ENCODE measurements around the gene TNIK. TPM values are rescaled to one million over a fixed set of nuclear protein-coding genes. Genes with fewer than 3 reads are reported as not detected.
"Not testable (repeated sequence)": the region's sequence is repeated elsewhere in the genome, so short reads cannot be mapped to it uniquely, and the experiment has no call there.

Gene TNIK
- total RNA-seq, 6 experiments from 2014 or later = 10.6 to 17.2 (median 11.8) TPM

- no peak overlapping the region for H3K27ac Mint-ChIP-seq
- no peaks in the 10 kb centered on the region for H3K36me3 Mint-ChIP-seq (ENCODE audit: low read depth)
- DNase-seq = no peak
- H3K9me3 Mint-ChIP-seq = no peaks in the 10 kb centered on the region
- peaks cover 34% of the 10 kb centered on the region for H3K4me1 Mint-ChIP-seq (ENCODE audit: low read depth)
- TF ChIP-seq, protein P1, sequence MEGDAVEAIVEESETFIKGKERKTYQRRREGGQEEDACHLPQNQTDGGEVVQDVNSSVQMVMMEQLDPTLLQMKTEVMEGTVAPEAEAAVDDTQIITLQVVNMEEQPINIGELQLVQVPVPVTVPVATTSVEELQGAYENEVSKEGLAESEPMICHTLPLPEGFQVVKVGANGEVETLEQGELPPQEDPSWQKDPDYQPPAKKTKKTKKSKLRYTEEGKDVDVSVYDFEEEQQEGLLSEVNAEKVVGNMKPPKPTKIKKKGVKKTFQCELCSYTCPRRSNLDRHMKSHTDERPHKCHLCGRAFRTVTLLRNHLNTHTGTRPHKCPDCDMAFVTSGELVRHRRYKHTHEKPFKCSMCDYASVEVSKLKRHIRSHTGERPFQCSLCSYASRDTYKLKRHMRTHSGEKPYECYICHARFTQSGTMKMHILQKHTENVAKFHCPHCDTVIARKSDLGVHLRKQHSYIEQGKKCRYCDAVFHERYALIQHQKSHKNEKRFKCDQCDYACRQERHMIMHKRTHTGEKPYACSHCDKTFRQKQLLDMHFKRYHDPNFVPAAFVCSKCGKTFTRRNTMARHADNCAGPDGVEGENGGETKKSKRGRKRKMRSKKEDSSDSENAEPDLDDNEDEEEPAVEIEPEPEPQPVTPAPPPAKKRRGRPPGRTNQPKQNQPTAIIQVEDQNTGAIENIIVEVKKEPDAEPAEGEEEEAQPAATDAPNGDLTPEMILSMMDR (IDR thresholded peaks at IDR 0.05) = no peak
- H3K4me3 Mint-ChIP-seq = no peak overlapping the region
- no peaks in the 10 kb centered on the region; the same call in 1 of the 2 replicates for H3K27me3 Mint-ChIP-seq (ENCODE audit: insufficient read depth)
Measured at GRCh38 chr3:171290680-171291079, 169.5 kb downstream of the TNIK start.

GRCh38 chr3:171289291-171289690, 170.9 kb downstream of the TNIK start:
- peak; percentile 22 for DNase-seq
- Mint-ChIP-seq H3K36me3 (ENCODE audit: low read depth) (no peaks in the 10 kb centered on the region), H3K4me1 (ENCODE audit: low read depth) (peaks cover 44% of the 10 kb centered on the region), H3K27ac (no peak overlapping the region), H3K9me3 (no peaks in the 10 kb centered on the region), H3K4me3 (no peak overlapping the region), H3K27me3 (ENCODE audit: insufficient read depth) (no peaks in the 10 kb centered on the region; the same call in 1 of the 2 replicates)
- TF ChIP-seq, protein P1 (IDR thresholded peaks at IDR 0.05) = no peak

- H3K4me3 Mint-ChIP-seq; DNase-seq; H3K9me3 Mint-ChIP-seq; H3K27ac Mint-ChIP-seq; H3K27me3 Mint-ChIP-seq (ENCODE audit: insufficient read depth); H3K36me3 Mint-ChIP-seq (ENCODE audit: low read depth): not testable (repeated sequence)
- H3K4me1 Mint-ChIP-seq (ENCODE audit: low read depth) = peaks cover 59% of the 10 kb centered on the region
Measured at GRCh38 chr3:171287761-171288160, 172.4 kb downstream of the TNIK start.

DNA sequence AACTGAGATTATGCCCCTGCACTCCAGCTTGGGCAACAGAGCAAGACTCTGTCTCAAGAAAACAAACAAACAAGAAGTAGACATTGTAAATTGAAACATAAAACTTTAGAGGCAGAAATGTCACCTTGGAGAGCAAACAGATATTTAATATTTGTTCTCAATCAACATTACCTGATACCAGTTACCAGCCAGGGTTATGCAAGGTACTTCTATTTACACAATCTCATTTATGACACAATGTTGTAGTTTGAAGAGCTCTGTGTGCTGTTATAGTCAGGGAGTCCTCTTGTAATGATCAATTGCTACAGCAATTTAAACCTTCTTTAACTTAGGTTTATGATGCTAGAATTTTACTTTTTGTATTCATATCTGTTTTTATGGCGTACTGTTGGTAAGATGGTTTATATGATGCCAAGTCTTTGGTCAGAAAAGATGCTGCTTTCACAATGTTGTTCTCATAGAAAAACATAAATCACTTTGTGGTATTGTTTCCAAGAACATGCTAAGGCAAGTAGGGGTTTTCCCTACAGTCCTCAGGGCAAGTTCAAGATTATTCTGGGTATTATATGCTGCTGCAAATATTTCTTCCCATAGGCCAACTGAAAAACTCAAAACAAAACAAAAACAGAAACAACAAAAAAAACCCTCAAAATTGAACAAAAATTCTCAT, 173.5 kb downstream of the TNIK start:
- TF ChIP-seq, protein P1 (IDR thresholded peaks at IDR 0.05) = no peak
- peaks cover 67% of the 10 kb centered on the region for H3K4me1 Mint-ChIP-seq (ENCODE audit: low read depth)
- no peak for DNase-seq
- H3K27me3 Mint-ChIP-seq (ENCODE audit: insufficient read depth) = no peaks in the 10 kb centered on the region
- no peak overlapping the region for H3K27ac Mint-ChIP-seq
- no peak overlapping the region for H3K4me3 Mint-ChIP-seq
- H3K36me3 Mint-ChIP-seq (ENCODE audit: low read depth) = no peaks in the 10 kb centered on the region
- H3K9me3 Mint-ChIP-seq = no peaks in the 10 kb centered on the region

- H3K27me3 Mint-ChIP-seq (ENCODE audit: insufficient read depth) = no peaks in the 10 kb centered on the region
- DNase-seq = no peak
- peak overlapping the region; percentile 93 for H3K27ac Mint-ChIP-seq
- TF ChIP-seq, protein P1 (IDR thresholded peaks at IDR 0.05) = no peak
- peaks cover 64% of the 10 kb centered on the region for H3K4me1 Mint-ChIP-seq (ENCODE audit: low read depth)
- no peaks in the 10 kb centered on the region for H3K36me3 Mint-ChIP-seq (ENCODE audit: low read depth)
- H3K4me3 Mint-ChIP-seq = peak overlapping the region; percentile 67
- H3K9me3 Mint-ChIP-seq = no peaks in the 10 kb centered on the region
Measured at GRCh38 chr3:171285287-171285686, 174.9 kb downstream of the TNIK start.

GRCh38 chr3:171284308-171285075, 175.7 kb downstream of the TNIK start:
- TF ChIP-seq, protein P1 (IDR thresholded peaks at IDR 0.05) = no peak
- no peaks in the 10 kb centered on the region for H3K27me3 Mint-ChIP-seq (ENCODE audit: insufficient read depth)
- peak overlapping the region; percentile 93 for H3K27ac Mint-ChIP-seq
- no peaks in the 10 kb centered on the region for H3K36me3 Mint-ChIP-seq (ENCODE audit: low read depth)
- no peaks in the 10 kb centered on the region for H3K9me3 Mint-ChIP-seq
- peak; percentile 91 for DNase-seq
- H3K4me3 Mint-ChIP-seq = peak overlapping the region; percentile 67
- H3K4me1 Mint-ChIP-seq (ENCODE audit: low read depth) = peaks cover 62% of the 10 kb centered on the region

All from HFFc6 (cell line).